ENCODE measurements around the gene WDR81. TPM values are rescaled to one million over a fixed set of nuclear protein-coding genes. Genes with fewer than 3 reads are reported as not detected.
A peak's percentile ranks its signal among the peaks of the same experiment; 100 is the strongest.
"Not testable (repeated sequence)": the region's sequence is repeated elsewhere in the genome, so short reads cannot be mapped to it uniquely, and the experiment has no call there.

WDR81 gene
- polyA plus RNA-seq, 10 donors: 6.4 to 16.6 (median 11.5) TPM

GRCh38 chr17:1753767-1754429 lies 29.4 kb downstream of the WDR81 start:
- no peak for DNase-seq

DNA sequence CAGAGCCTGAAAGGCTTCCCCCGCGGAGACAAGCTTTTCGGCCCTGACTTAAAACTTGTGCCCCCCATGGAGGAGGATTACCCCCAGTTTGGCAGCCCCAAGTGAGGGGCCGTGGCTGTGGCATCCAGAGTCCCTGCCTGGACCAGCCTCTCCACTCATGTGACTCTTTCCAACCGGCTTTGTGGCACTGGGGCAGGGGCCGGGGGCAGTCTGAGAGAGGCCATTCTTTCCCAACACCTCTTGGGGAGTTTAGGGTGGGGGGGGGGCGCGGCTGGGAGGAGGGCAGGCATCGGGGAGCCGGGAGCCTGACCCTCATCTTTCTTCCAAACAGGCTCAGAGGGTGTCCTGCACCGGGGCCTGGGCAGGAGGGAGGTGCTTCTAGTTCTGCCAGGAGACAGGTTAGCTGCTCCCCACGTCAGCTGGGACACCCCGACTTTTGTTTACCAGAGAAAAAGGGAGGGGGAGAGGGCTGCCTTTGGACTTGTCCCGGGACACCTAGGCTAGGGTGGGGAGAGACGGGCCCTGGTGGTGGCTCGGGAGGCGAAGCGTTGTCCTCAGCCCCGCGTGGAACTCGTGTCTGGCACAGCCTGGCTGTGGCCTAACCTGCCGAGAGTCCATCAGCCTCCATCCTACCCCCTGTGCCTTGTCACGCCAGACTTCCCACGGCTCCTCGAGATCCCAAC lies 30.1 kb downstream of the WDR81 start:
- DNase-seq: no peak

DNA sequence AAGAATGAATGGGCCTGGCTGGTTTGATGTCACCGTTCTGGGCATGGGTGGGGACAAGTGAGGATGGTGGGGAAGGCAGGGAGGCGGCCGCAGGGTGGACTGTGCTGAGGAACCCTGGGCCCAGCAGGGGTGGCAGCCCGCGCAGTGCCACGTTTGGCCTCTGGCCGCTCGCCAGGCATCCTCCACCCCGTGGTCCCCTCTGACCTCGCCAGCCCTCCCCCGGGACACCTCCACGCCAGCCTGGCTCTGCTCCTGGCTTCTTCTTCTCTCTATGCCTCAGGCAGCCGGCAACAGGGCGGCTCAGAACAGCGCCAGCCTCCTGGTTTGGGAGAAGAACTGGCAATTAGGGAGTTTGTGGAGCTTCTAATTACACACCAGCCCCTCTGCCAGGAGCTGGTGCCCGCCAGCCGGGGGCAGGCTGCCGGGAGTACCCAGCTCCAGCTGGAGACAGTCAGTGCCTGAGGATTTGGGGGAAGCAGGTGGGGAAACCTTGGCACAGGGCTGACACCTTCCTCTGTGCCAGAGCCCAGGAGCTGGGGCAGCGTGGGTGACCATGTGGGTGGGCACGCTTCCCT lies 30.8 kb downstream of the WDR81 start:
- peak in 1 of 3 donors; percentile 49 for DNase-seq

DNA sequence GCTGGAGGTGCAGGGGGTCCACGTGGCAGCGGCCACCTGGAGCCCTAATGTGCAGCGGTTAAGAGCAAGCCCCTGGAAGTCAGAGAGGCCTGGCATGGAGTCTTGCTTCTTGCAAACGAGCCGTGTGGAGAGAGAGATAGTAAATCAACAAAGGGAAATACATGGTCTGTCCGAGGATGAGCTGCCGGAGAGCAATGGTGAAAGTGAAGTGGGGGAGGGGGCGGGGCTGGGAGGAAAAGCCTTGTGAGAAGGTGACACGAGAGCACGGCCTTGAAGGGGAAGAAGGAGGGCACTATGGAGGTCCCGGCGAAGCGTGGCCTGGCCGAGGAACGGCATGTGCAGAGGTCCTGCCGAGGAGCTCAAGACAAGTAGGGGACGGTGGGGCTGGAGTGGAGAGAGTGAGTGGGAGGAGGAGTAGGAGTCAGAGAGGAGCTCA lies 31.3 kb downstream of the WDR81 start:
- no peak for DNase-seq

DNA sequence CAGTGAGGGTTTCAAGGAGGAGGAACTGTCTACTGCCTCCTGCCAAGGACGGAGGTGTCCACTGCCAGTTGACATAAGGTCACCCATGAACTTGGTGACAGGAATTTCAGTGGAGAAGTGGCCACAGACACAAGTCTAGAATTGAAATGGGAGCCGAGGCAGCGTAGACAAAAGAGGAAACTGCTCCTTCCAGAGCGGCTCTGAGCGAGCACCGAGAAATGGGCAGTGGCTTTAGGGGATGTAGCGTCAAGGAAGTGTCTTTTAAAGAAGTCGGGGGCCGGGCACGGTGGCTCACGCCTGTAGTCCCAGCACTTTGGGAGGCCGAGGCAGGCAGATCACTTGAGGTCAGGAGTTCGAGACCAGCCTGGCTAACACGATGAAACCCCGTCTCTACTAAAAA lies 34.3 kb downstream of the WDR81 start:
- no peak for DNase-seq

DNA sequence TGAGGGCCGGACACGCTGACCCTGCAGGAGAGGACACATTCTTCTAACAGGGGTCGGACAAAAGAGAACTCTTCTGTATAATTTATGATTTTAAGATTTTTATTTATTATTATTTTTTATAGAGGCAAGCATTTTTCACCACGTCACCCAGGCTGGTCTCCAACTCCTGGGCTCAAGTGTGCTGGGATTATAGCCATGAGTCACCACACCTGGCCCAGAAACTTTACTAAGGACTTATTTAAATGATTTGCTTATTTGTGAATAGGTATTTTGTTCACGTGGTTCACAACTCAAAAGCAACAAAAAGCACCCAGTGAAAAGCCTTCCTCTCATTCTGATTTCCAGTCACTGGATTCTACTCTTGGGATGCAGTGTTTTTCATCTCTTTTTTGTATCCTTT lies 35.0 kb downstream of the WDR81 start:
- DNase-seq: no peak

GRCh38 chr17:1762233-1762900 lies 37.9 kb downstream of the WDR81 start:
- peak in 2 of 3 donors; percentile 52 to 81 for DNase-seq

- peak; percentile 80 to 92 (median 84) for DNase-seq
Observed at GRCh38 chr17:1762901-1763898, 38.7 kb downstream of the WDR81 start.

GRCh38 chr17:1764284-1764683 lies 39.8 kb downstream of the WDR81 start:
- peak in 2 of 3 donors; percentile 70 to 90 for DNase-seq

GRCh38 chr17:1764705-1765104 lies 40.2 kb downstream of the WDR81 start:
- not testable (repeated sequence) for DNase-seq

DNA sequence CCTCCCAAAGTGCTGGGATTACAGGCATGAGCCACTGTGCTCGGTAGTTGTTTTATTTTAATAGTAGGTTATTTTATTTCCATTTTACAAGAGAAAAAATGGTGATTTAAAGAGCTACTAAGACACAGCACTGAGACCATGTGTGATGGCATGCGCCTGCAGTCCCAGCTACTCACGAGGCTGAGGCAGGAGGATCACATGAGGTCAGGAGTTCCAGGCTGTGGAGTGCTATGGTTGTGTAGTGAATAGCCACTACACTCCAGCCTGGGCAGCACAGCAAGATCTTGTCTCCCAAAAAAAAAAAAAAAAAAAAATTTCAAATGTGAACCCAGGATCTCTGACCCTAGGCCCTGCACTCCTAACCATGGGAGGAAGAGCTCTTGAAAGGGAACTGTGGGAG lies 41.1 kb downstream of the WDR81 start:
- no peak for DNase-seq

- no peak for DNase-seq
Observed at GRCh38 chr17:1766382-1767135, 42.1 kb downstream of the WDR81 start.

- DNase-seq: no peak
Observed at GRCh38 chr17:1767358-1767757, 42.9 kb downstream of the WDR81 start.

DNA sequence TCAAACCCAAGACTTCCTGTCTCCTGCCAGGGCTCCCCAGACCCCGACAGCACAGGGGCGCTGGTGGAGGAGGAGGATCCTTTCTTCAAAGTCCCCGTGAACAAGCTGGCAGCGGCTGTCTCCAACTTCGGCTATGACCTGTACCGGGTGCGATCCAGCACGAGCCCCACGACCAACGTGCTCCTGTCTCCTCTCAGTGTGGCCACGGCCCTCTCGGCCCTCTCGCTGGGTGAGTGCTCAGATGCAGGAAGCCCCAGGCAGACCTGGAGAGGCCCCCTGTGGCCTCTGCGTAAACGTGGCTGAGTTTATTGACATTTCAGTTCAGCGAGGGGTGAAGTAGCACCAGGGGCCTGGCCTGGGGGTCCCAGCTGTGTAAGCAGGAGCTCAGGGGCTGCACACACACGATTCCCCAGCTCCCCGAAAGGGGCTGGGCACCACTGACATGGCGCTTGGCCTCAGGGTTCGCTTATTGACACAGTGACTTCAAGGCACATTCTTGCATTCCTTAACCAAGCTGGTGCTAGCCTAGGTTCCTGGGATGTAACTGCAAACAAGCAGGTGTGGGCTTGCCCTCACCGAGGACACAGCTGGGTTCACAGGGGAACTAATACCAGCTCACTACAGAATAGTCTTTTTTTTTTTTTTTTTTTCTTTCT lies 45.4 kb downstream of the WDR81 start:
- no peak for DNase-seq

GRCh38 chr17:1773000-1773695 lies 48.6 kb downstream of the WDR81 start:
- not testable (repeated sequence) for DNase-seq

GRCh38 chr17:1773696-1774181 lies 49.2 kb downstream of the WDR81 start:
- no peak for DNase-seq

GRCh38 chr17:1774390-1775176 lies 50.1 kb downstream of the WDR81 start:
- DNase-seq: no peak

DNA sequence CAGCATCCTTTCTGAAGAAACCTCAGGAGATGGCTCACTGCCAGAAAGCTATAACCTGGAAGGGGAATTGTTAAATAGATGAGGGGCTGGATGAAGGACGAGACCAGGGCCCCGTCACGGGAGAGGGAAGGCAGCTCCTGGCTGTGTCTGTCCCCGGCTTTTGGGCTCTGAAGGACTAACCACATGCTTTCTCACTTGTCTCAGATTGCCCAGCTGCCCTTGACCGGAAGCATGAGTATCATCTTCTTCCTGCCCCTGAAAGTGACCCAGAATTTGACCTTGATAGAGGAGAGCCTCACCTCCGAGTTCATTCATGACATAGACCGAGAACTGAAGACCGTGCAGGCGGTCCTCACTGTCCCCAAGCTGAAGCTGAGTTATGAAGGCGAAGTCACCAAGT lies 51.8 kb downstream of the WDR81 start:
- DNase-seq: no peak

Data from muscle of back (tissue), 11 donors.